HepG2 (cell line): ENCODE results near the gene COL26A1. TPM values are rescaled to one million over a fixed set of nuclear protein-coding genes. Genes with fewer than 3 reads are reported as not detected.
"Not testable (repeated sequence)": the region's sequence is repeated elsewhere in the genome, so short reads cannot be mapped to it uniquely, and the experiment has no call there.

Experiments
- ATAC-seq: fragments of 200-7000 bp; cut with Tn5 transposase; 3 replicates; pipeline ENCODE4 v1.9.1; 2020; ENCODE audit warnings: mild to moderate bottlenecking, moderate library complexity
- BruUV-seq: library from RNA; stranded (reverse); fragments of 400-500 nt; replicated peaks from 2 replicates; lab custom pipeline; 2021; lab: Mats Ljungman, UMichigan
- CTCF ChIA-PET: fragments of 300-600 bp; formaldehyde crosslinking; extraction: SDS; loops from one replicate; lab custom pipeline; 2021; ENCODE audit warnings: low total read pairs, inconsistent platforms, low intra/inter-chr PET ratio; lab: Yijun Ruan, JAX
- POLR2A ChIA-PET: fragments of 350-600 bp; sonication (Branson Sonifier 250); formaldehyde crosslinking; loops from one replicate; lab custom pipeline; 2020; ENCODE audit warnings: antibody characterized with exemption, inconsistent platforms; lab: Yijun Ruan, JAX
- DNase-seq: peaks from one replicate; pipeline ENCODE4 v3.0.0-alpha.2; 2015; ENCODE audit warnings: low spot score
- FAIRE-seq: peaks from 3 replicates; lab custom pipeline; 2011; peaks lifted over from hg19 to GRCh38; lab: Jason Lieb, UNC
- H2AFZ ChIP-seq: one replicate; pipeline ENCODE4 v1.6.1; 2011; ENCODE audit warnings: low read length, inconsistent platforms
- H3K27ac ChIP-seq: fragments of 300-600 bp; 3 replicates; pipeline ENCODE4 v1.8.0; 2011; ENCODE audit warnings: mixed run types, mild to moderate bottlenecking, mixed read lengths, low read length, inconsistent platforms; ENCODE audit not compliant: insufficient read depth; ENCODE audit errors: extremely low read length
- H3K27me3 ChIP-seq, 2 experiments: fragments of 200-600 bp in 1 of 2; 2 replicates in 1 of 2; 3 replicates in 1 of 2; pipeline versions ENCODE4 v1.6.0 to v1.8.0; 2011; ENCODE audit warnings: low read length in 2 of 2, mild to moderate bottlenecking in 2 of 2, moderate library complexity in 2 of 2, inconsistent platforms in 1 of 2; ENCODE audit not compliant: insufficient read depth in 2 of 2, control insufficient read depth in 1 of 2
- H3K36me3 ChIP-seq, 2 experiments: fragments of 200-600 bp in 1 of 2; replicated peaks in 1 of 2; 2 replicates in 1 of 2; 3 replicates in 1 of 2; pipeline versions ENCODE4 v1.5.1 to v1.8.0; 2011; ENCODE audit warnings: low read length in 2 of 2, inconsistent platforms in 1 of 2; ENCODE audit not compliant: insufficient read depth in 2 of 2, control insufficient read depth in 1 of 2
- H3K4me1 ChIP-seq: 2 replicates; pipeline ENCODE4 v1.5.1; 2012; ENCODE audit warnings: low read length, inconsistent platforms; ENCODE audit not compliant: insufficient read depth
- H3K4me2 ChIP-seq: 2 replicates; pipeline ENCODE4 v1.6.0; 2011; ENCODE audit warnings: low read depth, low read length, inconsistent platforms
- H3K4me3 ChIP-seq, 3 experiments: fragments of 200-600 bp in 1 of 3; sonication (generic), shearing (Covaris generic) in 1 of 3; replicated peaks in 1 of 3; 2 replicates each; pipeline ENCODE4 v1.5.1; 2011 to 2016; ENCODE audit warnings: low read length in 3 of 3, inconsistent platforms in 2 of 3, low read depth in 2 of 3, mild to moderate bottlenecking in 2 of 3, control low read depth in 1 of 3, mixed read lengths in 1 of 3; ENCODE audit not compliant: insufficient read depth in 1 of 3
- H3K79me2 ChIP-seq: one replicate; pipeline ENCODE4 v1.6.1; 2011; ENCODE audit warnings: low read length, inconsistent platforms; ENCODE audit not compliant: insufficient read depth
- H3K9ac ChIP-seq: 2 replicates; pipeline ENCODE4 v1.6.0; 2011; ENCODE audit warnings: mild to moderate bottlenecking, low read depth, low read length, inconsistent platforms; ENCODE audit not compliant: insufficient read depth
- H3K9me3 ChIP-seq: 2 replicates; pipeline ENCODE4 v1.5.1; 2012; ENCODE audit warnings: mild to moderate bottlenecking, low read length
- H4K20me1 ChIP-seq: 2 replicates; pipeline ENCODE4 v1.6.0; 2011; ENCODE audit warnings: inconsistent platforms, mild to moderate bottlenecking, low read length, moderate library complexity; ENCODE audit not compliant: insufficient read depth
- ETV6 ChIP-seq: sonication (generic); formaldehyde crosslinking; conservative IDR thresholded peaks from 2 replicates; pipeline ENCODE4 v1.4.0; 2020; ENCODE audit warnings: missing genetic modification reagents
- MEIS2 ChIP-seq: sonication (generic); formaldehyde crosslinking; IDR thresholded peaks from 2 replicates; pipeline ENCODE4 v1.9.0; 2021; ENCODE audit warnings: mild to moderate bottlenecking, missing genetic modification reagents
- THAP9 ChIP-seq: sonication (generic); formaldehyde crosslinking; IDR thresholded peaks from 2 replicates; pipeline ENCODE4; 2020; ENCODE audit warnings: missing genetic modification reagents, mild to moderate bottlenecking, borderline replicate concordance
- ZNF121 ChIP-seq: sonication (generic); formaldehyde crosslinking; IDR thresholded peaks from 2 replicates; pipeline ENCODE4 v1.5.0; 2020; ENCODE audit warnings: mild to moderate bottlenecking, missing genetic modification reagents
- ZNF564 ChIP-seq: sonication (generic); formaldehyde crosslinking; IDR thresholded peaks from 2 replicates; pipeline ENCODE4 v1.8.1; 2023; ENCODE audit warnings: mild to moderate bottlenecking, missing genetic modification reagents
- ZNF652 ChIP-seq: IDR thresholded peaks from 2 replicates; pipeline ENCODE4 v1.6.1; 2016; ENCODE audit warnings: low read depth, borderline replicate concordance
- ZNF883 ChIP-seq: sonication (generic); formaldehyde crosslinking; IDR thresholded peaks from 2 replicates; pipeline ENCODE4 v1.5.1; 2020; ENCODE audit warnings: mild to moderate bottlenecking, missing genetic modification reagents; ENCODE audit errors: not compliant biosample characterization
- WGBS: methylation state at CpG from one replicate; pipeline ENCODE4 v1.1.6; 2017; ENCODE audit warnings: low lambda C conversion rate; 5-methylcytosine and 5-hydroxymethylcytosine counted together
- in situ Hi-C: cut with HindIII; loops from 2 replicates; pipeline ENCODE4 v1.10.0; 2017; ENCODE audit warnings: low pct_unique_long_range_greater_than_20kb; ENCODE audit not compliant: extremely low pct_ligation_motif_present
- intact Hi-C: fragments of 100-400 bp; cut with micrococcal nuclease; formaldehyde crosslinking; loops from one replicate; pipeline ENCODE4 v1.10.0; 2022; ENCODE audit not compliant: unreplicated experiment
- polyA plus RNA-seq, 8 experiments: library from polyadenylated mRNA; depleted of rRNA in 3 of 8; stranded (reverse) in 7 of 8; unstranded in 1 of 8; fragments of >200 nt; fragmentation: Illumina TruSeq in 4 of 8; extraction: Trizol in 4 of 8; gene quantifications; 2 replicates each; pipeline versions ENCODE4 v1.2.1 to v1.2.3, GENCODE V29; 2011 to 2016; ENCODE audit warnings: low read depth in 4 of 8, missing spikeins in 1 of 8, mixed read lengths in 1 of 8; ENCODE audit not compliant: insufficient read depth in 1 of 8
- total RNA-seq, 5 experiments: library from RNA; depleted of rRNA; stranded (reverse); fragments of >200 nt; fragmentation: Illumina TruSeq; extraction: Trizol; gene quantifications; 2 replicates each; pipeline ENCODE4 v1.2.3, GENCODE V29; 2016; ENCODE audit warnings: low read depth in 1 of 5
- TF ChIP-seq, protein P1 (sequence below): sonication (generic); formaldehyde crosslinking; IDR thresholded peaks from 2 replicates; pipeline ENCODE4 v1.4.0; 2020; ENCODE audit warnings: missing genetic modification reagents

The COL26A1 gene
- total and polyA plus RNA-seq, 2 of the 13 experiments (the other 11 are each of a cell fraction or from before 2014, with no cell fraction given): 7.8 to 9.2 TPM

DNA sequence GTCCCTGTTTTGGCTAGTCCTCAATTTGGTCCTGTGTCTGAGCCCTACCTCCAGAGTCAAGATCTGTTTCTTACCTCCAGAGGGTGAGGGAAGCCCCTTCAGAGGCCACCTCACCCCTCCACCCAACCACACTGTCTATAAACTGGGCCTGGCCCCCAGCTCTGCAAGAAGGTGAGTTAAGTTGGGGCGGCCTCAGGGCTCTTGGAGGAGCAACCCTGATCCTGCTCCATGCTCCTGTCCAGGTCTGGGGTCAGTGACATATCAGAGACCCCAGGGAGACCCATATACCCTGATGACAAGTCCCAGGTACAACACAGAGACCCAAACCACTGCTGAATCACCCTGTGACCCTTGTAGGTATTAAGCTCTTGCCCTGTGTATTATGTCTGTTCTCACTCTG is 196.9 kb downstream of the COL26A1 start (continued):
- no peak for TF ChIP-seq ZNF652 (CRISPR knock-in tag)
- no peak for TF ChIP-seq ZNF121 (CRISPR knock-in tag)
- TF ChIP-seq, protein P1, sequence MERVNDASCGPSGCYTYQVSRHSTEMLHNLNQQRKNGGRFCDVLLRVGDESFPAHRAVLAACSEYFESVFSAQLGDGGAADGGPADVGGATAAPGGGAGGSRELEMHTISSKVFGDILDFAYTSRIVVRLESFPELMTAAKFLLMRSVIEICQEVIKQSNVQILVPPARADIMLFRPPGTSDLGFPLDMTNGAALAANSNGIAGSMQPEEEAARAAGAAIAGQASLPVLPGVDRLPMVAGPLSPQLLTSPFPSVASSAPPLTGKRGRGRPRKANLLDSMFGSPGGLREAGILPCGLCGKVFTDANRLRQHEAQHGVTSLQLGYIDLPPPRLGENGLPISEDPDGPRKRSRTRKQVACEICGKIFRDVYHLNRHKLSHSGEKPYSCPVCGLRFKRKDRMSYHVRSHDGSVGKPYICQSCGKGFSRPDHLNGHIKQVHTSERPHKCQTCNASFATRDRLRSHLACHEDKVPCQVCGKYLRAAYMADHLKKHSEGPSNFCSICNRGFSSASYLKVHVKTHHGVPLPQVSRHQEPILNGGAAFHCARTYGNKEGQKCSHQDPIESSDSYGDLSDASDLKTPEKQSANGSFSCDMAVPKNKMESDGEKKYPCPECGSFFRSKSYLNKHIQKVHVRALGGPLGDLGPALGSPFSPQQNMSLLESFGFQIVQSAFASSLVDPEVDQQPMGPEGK (CRISPR knock-in tag): no peak
- no peak for TF ChIP-seq MEIS2 (CRISPR knock-in tag)
- TF ChIP-seq ZNF564 (CRISPR knock-in tag): no peak
- TF ChIP-seq ZNF883 (CRISPR knock-in tag): no peak
- no peak for TF ChIP-seq THAP9 (CRISPR knock-in tag)
- no peak for TF ChIP-seq ETV6 (CRISPR knock-in tag)

GRCh38 chr7:101560021-101560420 is 197.3 kb downstream of the COL26A1 start:
- CTCF ChIA-PET, POLR2A ChIA-PET: not testable (repeated sequence)

More at GRCh38 chr7:101560021-101560420, 197.3 kb downstream of the COL26A1 start:
- H3K27me3 ChIP-seq, H3K36me3 ChIP-seq, FAIRE-seq, H2AFZ ChIP-seq, H3K9me3 ChIP-seq, DNase-seq, H3K27ac ChIP-seq, H3K4me2 ChIP-seq, H4K20me1 ChIP-seq, H3K9ac ChIP-seq, H3K4me3 ChIP-seq, H3K79me2 ChIP-seq, ATAC-seq, in situ Hi-C loops, BruUV-seq, H3K4me1 ChIP-seq, intact Hi-C loops: not testable (repeated sequence)
- 51% methylated on average over 3 of the region's 3 CpGs for WGBS
